Stimulated activated CD4-positive, alpha-beta T cell treated with anti-CD3 and anti-CD28 coated beads, TNF-alpha, amount 100 ng/mL, for 24 hours (primary cell): ENCODE measurements around the gene ELOVL2.
"Not testable (repeated sequence)": the region's sequence is repeated elsewhere in the genome, so short reads cannot be mapped to it uniquely, and the experiment has no call there.

Source experiments
- DNase-seq, 3 experiments: peaks; one replicate each; pipeline ENCODE4 v3.0.0-alpha.2; 2020; ENCODE audit warnings: low read depth in 3 of 3

ELOVL2 gene

GRCh38 chr6:11043961-11044711, at the start of gene ELOVL2:
TSS of gene ELOVL2 (minus strand) at chr6:11044305. CDS start at chr6:11044230, 75 bp downstream.
- DNase-seq: peak in 1 of 3 experiments; percentile 16

GRCh38 chr6:11093376-11093625, 49.2 kb upstream of the ELOVL2 start:
- DNase-seq: no peak

- peak in 1 of 3 experiments; percentile 10 for DNase-seq
Measured at GRCh38 chr6:11092668-11093375, 48.7 kb upstream of the ELOVL2 start.

GRCh38 chr6:11091141-11091540, 47.0 kb upstream of the ELOVL2 start:
- DNase-seq: not testable (repeated sequence)

DNA sequence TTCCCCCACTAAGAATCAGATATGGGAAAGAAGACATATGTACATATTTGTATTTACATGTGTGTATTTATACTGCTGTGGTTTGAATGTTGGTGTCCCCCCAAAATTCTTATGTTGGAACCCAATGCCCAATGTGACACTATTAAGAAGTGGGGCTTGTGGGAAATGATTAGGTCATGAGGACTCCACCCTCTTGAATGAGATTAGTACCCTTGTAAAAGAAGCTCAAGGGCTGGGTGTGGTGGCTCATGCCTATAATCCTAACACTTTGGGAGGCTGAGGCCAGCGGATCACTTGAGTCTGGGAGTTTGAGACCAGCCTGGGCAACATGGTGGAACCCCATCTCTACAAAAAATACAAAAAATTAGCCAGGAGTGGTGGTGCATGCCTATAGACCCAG, 45.6 kb upstream of the ELOVL2 start:
- no peak for DNase-seq

GRCh38 chr6:11087141-11087812, 43.2 kb upstream of the ELOVL2 start:
- DNase-seq: not testable (repeated sequence)

GRCh38 chr6:11085758-11086435, 41.8 kb upstream of the ELOVL2 start:
- no peak for DNase-seq

GRCh38 chr6:11083956-11084355, 39.9 kb upstream of the ELOVL2 start:
- no peak for DNase-seq

GRCh38 chr6:11083491-11083890, 39.4 kb upstream of the ELOVL2 start:
- no peak for DNase-seq

DNA sequence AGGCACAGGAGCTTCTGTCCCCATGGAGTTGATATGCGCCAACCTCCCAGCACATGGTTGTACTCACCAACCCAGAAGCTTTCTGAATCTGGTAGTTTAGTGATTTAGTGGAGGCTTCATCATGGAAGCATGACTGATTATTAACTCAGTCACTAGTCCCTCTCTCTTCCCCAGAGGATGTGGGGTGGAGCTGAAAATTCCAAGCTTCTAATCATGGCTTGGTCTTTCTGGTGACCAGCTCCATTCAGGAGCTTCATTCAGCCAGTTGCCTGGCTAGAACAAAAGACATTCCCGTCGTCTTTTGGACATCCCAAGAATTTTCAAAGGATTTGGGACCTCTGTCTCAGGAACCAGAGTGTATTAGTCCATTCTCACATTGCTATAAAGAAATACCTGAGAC, 36.2 kb upstream of the ELOVL2 start:
- DNase-seq: no peak

GRCh38 chr6:11078266-11078665, 34.2 kb upstream of the ELOVL2 start:
- no peak for DNase-seq

DNA sequence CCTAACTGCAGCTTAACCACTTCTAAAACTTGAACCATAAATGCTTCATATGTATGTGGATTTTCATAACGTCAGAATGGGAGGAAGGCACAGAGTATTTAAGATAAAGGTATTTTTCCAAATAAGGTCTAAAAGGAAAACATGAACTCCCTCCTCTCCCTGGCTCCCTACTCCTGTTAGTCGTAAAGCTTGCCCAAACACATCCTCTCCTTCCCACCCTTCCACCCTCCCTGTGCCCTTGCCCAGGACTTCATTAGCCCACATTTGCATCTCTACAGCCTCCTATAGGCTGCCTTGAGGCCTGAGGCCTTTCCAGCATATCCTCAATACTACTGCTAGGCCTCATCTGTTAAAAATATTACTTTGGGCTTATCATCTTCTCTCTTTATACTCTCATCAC, 32.4 kb upstream of the ELOVL2 start:
- no peak for DNase-seq

DNA sequence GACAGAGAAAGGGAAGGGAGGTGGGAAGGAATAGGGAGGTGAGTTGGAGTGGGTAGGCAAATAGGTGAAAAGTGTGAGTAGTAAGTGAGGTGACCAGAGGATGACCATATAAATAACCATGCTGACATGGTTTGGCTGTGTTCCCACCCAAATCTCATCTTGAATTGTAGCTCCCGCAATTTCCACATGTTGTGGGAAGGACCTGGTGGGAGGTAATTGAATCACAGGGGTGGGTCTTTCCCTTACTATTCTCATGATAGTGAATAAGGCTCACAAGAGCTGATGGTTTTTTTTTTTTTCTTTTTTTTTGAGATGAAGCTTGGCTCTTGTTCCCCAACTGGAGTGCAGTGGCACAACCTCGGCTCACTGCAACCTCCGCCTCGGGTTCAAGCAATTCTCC, 28.0 kb upstream of the ELOVL2 start:
- no peak for DNase-seq

GRCh38 chr6:11069760-11070159, 25.7 kb upstream of the ELOVL2 start:
- DNase-seq: no peak

- no peak for DNase-seq
Measured at GRCh38 chr6:11067348-11067747, 23.2 kb upstream of the ELOVL2 start.

- no peak for DNase-seq
Measured at GRCh38 chr6:11066505-11067347, 22.6 kb upstream of the ELOVL2 start.

DNA sequence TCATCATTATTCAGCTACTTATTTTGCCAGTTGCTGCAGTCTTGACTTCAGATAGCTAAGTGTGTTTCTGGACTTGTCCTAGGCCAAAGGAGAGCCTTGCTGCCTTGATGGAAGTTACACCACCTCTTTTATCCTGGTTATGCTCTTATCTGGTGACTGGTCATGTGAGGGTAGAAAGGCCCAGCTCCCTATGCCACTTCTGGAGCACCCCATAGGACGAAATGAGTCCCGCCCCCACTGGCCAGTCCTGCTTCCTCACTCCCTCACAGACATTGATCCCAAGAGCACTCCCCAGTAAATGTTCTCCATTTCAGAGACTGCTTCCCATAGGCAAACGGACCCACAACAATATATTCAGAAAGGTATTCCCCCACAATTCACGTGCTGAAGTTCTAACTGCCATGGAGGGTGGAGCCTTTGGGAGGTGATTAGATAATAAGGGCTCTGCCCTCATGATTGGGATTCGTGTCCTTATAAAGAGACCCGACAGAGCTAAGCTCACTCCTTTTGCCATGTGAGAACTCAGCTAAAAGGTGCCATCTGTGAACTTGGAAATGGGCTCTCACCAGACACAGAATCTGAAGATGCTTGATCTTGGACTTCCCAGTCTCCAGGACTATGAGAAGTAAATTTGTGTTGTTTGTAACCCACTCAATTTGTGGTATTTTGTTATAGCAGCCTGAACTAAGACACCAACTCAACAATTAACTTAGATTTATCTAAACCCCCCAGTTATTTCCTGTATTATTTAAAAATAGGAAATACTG, 21.5 kb upstream of the ELOVL2 start:
- DNase-seq: no peak

DNA sequence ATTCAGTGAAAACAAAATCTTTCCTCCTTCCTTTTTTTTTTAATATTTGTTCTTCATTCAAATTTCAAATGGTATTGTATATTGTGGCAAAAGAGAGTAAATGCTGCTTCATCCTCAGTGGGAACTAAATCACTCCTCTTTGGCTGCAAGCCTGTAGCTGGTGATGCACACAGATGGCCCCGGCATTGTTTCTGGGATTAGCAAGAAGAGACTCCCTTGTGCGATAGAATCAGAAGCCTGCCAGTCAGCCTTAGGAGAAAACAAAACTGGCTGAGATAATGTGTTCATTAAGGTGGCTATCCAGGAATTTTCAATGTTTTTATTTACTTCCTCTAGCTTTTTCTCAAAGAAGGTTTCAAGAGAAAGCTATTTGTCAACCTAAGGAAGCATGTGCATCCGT, 20.7 kb upstream of the ELOVL2 start:
- no peak for DNase-seq

- no peak for DNase-seq
Measured at GRCh38 chr6:11062715-11063114, 18.6 kb upstream of the ELOVL2 start.

DNA sequence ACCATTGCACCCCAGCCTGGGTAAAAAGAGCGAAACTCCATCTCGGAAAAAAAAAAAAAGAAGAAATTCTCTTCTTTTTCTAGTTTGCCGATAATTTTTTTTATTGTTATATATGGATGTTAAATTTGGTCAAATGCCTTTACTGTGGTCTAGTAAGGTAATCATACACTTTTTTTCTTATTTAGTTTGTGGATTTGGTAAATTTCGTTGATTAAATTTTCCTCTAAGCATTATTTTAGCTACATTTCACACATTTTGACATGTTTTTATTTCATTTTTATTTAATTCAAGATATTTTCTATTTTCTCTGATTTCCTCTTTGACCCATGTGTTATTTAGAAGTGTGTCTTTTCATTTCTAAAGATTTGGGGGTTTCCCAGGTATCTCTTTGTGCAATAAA, 18.0 kb upstream of the ELOVL2 start:
- DNase-seq: no peak

DNA sequence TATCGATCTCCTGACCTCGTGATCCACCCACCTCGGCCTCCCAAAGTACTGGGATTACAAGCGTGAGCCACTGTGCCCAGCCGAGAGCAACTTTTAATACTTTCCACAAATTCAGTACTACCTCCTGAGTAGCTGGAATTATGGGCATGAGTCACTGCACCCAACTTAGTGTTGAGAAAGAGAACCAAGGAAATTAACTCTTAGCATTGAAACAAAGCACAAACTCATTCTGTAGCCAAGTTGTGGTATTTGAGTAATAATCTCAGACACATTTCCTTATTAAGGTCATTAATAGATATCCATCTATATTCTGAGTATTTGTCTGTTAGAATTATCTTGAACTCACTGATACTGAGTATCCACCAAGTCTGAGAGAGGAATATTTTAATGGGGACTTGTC, 14.3 kb upstream of the ELOVL2 start:
- DNase-seq: no peak
